Astrocyte (in vitro differentiated cells and primary cell): Measurements from ENCODE around the gene TIMP2. TPM values are rescaled to one million over a fixed set of nuclear protein-coding genes. Genes with fewer than 3 reads are reported as not detected.

Source experiments
- DNase-seq: peaks from one replicate; pipeline ENCODE4 v3.0.0-alpha.2; 2010; ENCODE audit warnings: low read depth
- FAIRE-seq: peaks from 2 replicates; lab custom pipeline; 2011; peaks lifted over from hg19 to GRCh38; lab: Jason Lieb, UNC
- H2AFZ ChIP-seq: 2 replicates; pipeline ENCODE4 v1.6.0; 2012; ENCODE audit warnings: low read depth, low read length, inconsistent platforms
- H3K27ac ChIP-seq: 2 replicates; pipeline ENCODE4 v1.5.1; 2011; ENCODE audit warnings: low read depth, low read length, inconsistent platforms
- H3K27me3 ChIP-seq: 2 replicates; pipeline ENCODE4 v1.6.0; 2011; ENCODE audit warnings: low read length, inconsistent platforms; ENCODE audit not compliant: insufficient read depth
- H3K36me3 ChIP-seq: 2 replicates; pipeline ENCODE4 v1.5.1; 2011; ENCODE audit warnings: low read length, inconsistent platforms; ENCODE audit not compliant: insufficient read depth
- H3K4me1 ChIP-seq: 2 replicates; pipeline ENCODE4 v1.5.1; 2011; ENCODE audit warnings: low read length, inconsistent platforms; ENCODE audit not compliant: insufficient read depth
- H3K4me2 ChIP-seq: 2 replicates; pipeline ENCODE4 v1.6.0; 2012; ENCODE audit warnings: low read length, inconsistent platforms
- H3K4me3 ChIP-seq: 2 replicates; pipeline ENCODE4 v1.5.1; 2011; ENCODE audit warnings: low read depth, mild to moderate bottlenecking, low read length, inconsistent platforms; ENCODE audit not compliant: insufficient read depth
- H3K79me2 ChIP-seq: 2 replicates; pipeline ENCODE4 v1.6.0; 2012; ENCODE audit warnings: mild to moderate bottlenecking, low read length, inconsistent platforms; ENCODE audit not compliant: insufficient read depth
- H3K9ac ChIP-seq: 2 replicates; pipeline ENCODE4 v1.6.0; 2012; ENCODE audit warnings: mild to moderate bottlenecking, low read length, inconsistent platforms
- H3K9me3 ChIP-seq: 2 replicates; pipeline ENCODE4 v1.5.1; 2012; ENCODE audit warnings: low read depth, mild to moderate bottlenecking, low read length, inconsistent platforms; ENCODE audit not compliant: insufficient read depth
- H4K20me1 ChIP-seq: 2 replicates; pipeline ENCODE4 v1.6.0; 2012; ENCODE audit warnings: low read length, inconsistent platforms; ENCODE audit not compliant: insufficient read depth
- H3K27ac Mint-ChIP-seq: one replicate; pipeline ENCODE4 v1.8.0; 2021; ENCODE audit warnings: mild to moderate bottlenecking, mixed read lengths; ENCODE audit not compliant: unreplicated experiment
- H3K27me3 Mint-ChIP-seq: one replicate; pipeline ENCODE4 v1.8.0; 2021; ENCODE audit warnings: low read depth, mixed read lengths; ENCODE audit not compliant: unreplicated experiment
- H3K36me3 Mint-ChIP-seq: one replicate; pipeline ENCODE4 v1.8.0; 2021; ENCODE audit warnings: low read depth, mixed read lengths; ENCODE audit not compliant: unreplicated experiment
- H3K4me1 Mint-ChIP-seq: one replicate; pipeline ENCODE4 v1.8.0; 2021; ENCODE audit warnings: low read depth, mixed read lengths; ENCODE audit not compliant: unreplicated experiment
- H3K4me3 Mint-ChIP-seq: one replicate; pipeline ENCODE4 v1.8.0; 2021; ENCODE audit warnings: mild to moderate bottlenecking, moderate library complexity, mixed read lengths; ENCODE audit not compliant: unreplicated experiment
- H3K9me3 Mint-ChIP-seq: one replicate; pipeline ENCODE4 v1.8.0; 2021; ENCODE audit warnings: mild to moderate bottlenecking, mixed read lengths; ENCODE audit not compliant: unreplicated experiment
- EZH2 ChIP-seq: IDR thresholded peaks from 2 replicates; pipeline ENCODE4 v1.6.1; 2012; ENCODE audit warnings: mild to moderate bottlenecking, low read length, inconsistent platforms; ENCODE audit not compliant: insufficient read depth
- total RNA-seq: library from RNA; stranded (reverse); gene quantifications from 2 replicates; pipeline ENCODE4 v1.2.1, GENCODE V29; 2021
- TF ChIP-seq, protein P1 (sequence below): IDR thresholded peaks from 2 replicates; pipeline ENCODE4 v1.5.1; 2011; ENCODE audit warnings: low read depth, mild to moderate bottlenecking, inconsistent platforms, low read length, moderate library complexity; ENCODE audit not compliant: insufficient read depth

The TIMP2 gene
- total RNA-seq, 1 donor from 2014 or later, result 184 TPM

DNA sequence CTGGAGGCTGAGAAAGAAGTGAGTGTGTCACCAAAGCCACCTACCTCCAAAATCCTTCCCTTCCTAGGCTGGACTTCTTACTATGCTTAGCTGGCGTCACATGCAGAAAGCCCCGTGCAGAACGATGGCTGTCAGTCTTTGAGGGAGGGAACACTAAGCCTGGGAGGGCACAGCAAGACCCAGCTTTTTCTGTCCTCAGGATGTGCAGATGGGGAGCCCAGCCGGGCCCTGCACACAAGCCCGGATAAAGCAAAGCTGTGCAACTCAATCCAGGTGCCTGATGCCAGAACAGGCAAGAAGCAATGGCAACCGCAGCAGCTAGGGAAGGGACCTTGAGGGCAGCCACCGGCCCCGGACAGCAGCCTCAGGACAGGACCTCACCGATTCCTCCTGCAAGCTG is 70.7 kb downstream of the TIMP2 start:
- Histone ChIP-seq H3K9me3 (no peaks in the 10 kb centered on the region), H3K4me2 (no peak overlapping the region), H2AFZ (no peak overlapping the region), H3K4me1 (no peaks in the 10 kb centered on the region), H3K36me3 (peaks cover 36% of the 10 kb centered on the region), H4K20me1 (peaks cover 13% of the 10 kb centered on the region), H3K27ac (no peak overlapping the region), H3K9ac (no peak overlapping the region), H3K4me3 (no peak overlapping the region), H3K79me2 (no peaks in the 10 kb centered on the region), H3K27me3 (no peaks in the 10 kb centered on the region)
- DNase-seq (no peak), FAIRE-seq (no peak)
- no peaks in the 10 kb centered on the region for H3K4me1 Mint-ChIP-seq
- H3K27me3 Mint-ChIP-seq, result no peaks in the 10 kb centered on the region
- H3K27ac Mint-ChIP-seq, result no peak overlapping the region
- TF ChIP-seq, protein P1, sequence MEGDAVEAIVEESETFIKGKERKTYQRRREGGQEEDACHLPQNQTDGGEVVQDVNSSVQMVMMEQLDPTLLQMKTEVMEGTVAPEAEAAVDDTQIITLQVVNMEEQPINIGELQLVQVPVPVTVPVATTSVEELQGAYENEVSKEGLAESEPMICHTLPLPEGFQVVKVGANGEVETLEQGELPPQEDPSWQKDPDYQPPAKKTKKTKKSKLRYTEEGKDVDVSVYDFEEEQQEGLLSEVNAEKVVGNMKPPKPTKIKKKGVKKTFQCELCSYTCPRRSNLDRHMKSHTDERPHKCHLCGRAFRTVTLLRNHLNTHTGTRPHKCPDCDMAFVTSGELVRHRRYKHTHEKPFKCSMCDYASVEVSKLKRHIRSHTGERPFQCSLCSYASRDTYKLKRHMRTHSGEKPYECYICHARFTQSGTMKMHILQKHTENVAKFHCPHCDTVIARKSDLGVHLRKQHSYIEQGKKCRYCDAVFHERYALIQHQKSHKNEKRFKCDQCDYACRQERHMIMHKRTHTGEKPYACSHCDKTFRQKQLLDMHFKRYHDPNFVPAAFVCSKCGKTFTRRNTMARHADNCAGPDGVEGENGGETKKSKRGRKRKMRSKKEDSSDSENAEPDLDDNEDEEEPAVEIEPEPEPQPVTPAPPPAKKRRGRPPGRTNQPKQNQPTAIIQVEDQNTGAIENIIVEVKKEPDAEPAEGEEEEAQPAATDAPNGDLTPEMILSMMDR, result no peak
- no peak for TF ChIP-seq EZH2
- peaks cover 2% of the 10 kb centered on the region for H3K36me3 Mint-ChIP-seq
- H3K9me3 Mint-ChIP-seq, result no peaks in the 10 kb centered on the region
- no peak overlapping the region for H3K4me3 Mint-ChIP-seq

DNA sequence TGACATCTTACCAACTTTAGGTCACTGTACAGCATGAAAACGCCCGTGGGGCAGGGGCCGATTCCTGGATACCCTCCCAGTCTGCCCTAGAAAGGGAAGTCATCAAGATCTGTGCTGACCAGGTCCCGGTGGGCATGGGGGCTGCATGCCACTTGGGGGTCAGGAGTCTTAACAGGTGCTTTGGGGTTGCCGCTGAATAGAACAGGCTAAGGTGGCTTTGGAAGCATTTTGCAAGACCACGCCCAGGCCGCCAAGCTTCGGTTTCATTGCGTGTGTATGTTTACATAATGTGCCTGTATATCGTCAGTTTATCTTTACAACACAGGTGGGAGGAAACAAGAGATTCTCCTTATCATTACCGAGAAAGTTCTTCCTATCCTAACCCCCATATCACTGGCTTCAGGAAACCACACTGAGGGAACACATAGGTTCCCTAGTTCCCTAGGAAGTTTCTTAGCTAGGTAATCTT is 71.2 kb downstream of the TIMP2 start:
- H3K27ac Mint-ChIP-seq, result no peak overlapping the region
- TF ChIP-seq, protein P1, result no peak
- TF ChIP-seq EZH2, result no peak

DNA sequence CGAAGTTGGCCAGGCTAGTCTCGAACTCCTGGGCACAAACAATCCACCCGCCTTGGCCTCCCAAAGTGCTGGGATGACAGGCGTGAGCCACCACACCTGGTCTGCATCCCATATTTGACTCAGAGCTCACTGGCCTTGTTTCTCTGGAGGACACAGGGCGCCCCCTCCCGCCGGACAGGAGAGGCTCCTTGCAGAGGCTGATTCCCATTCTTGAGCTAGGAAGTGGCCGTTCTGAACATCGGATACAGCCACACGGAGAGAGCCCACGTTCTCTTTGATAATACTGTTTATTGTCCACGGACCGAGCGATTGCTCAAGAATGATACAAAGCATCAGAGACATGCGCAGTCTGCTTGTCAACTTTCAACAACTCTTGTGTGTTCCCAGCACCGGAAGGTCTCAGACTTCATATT is 72.5 kb downstream of the TIMP2 start:
- H3K4me1 Mint-ChIP-seq, result no peaks in the 10 kb centered on the region
- no peak overlapping the region for H3K27ac Mint-ChIP-seq
- no peak overlapping the region for H2AFZ ChIP-seq
- H3K36me3 Mint-ChIP-seq, result peaks cover 2% of the 10 kb centered on the region
- no peaks in the 10 kb centered on the region for H3K9me3 Mint-ChIP-seq
- no peaks in the 10 kb centered on the region for H3K27me3 ChIP-seq
- H3K27ac ChIP-seq, result no peak overlapping the region
- FAIRE-seq, result no peak
- TF ChIP-seq, protein P1, result no peak
- no peak for TF ChIP-seq EZH2
- H3K4me1 ChIP-seq, result no peaks in the 10 kb centered on the region
- H3K27me3 Mint-ChIP-seq, result no peaks in the 10 kb centered on the region
- no peaks in the 10 kb centered on the region for H3K79me2 ChIP-seq
- no peak overlapping the region for H3K4me2 ChIP-seq
- no peak for DNase-seq
- no peak overlapping the region for H3K9ac ChIP-seq
- H3K4me3 ChIP-seq, result no peak overlapping the region
- peaks cover 36% of the 10 kb centered on the region for H3K36me3 ChIP-seq
- H4K20me1 ChIP-seq, result peaks cover 13% of the 10 kb centered on the region
- H3K9me3 ChIP-seq, result no peaks in the 10 kb centered on the region
- H3K4me3 Mint-ChIP-seq, result no peak overlapping the region

More for the DNA sequence above, 71.2 kb downstream of the TIMP2 start:
- no peaks in the 10 kb centered on the region for H3K27me3 Mint-ChIP-seq
- peaks cover 36% of the 10 kb centered on the region for H3K36me3 ChIP-seq
- no peaks in the 10 kb centered on the region for H3K79me2 ChIP-seq
- FAIRE-seq (no peak), DNase-seq (no peak)
- H3K4me3 ChIP-seq, result no peak overlapping the region
- peaks cover 13% of the 10 kb centered on the region for H4K20me1 ChIP-seq
- no peaks in the 10 kb centered on the region for H3K4me1 Mint-ChIP-seq
- peaks cover 2% of the 10 kb centered on the region for H3K36me3 Mint-ChIP-seq
- H3K4me2 ChIP-seq, result no peak overlapping the region
- no peak overlapping the region for H2AFZ ChIP-seq
- H3K9me3 Mint-ChIP-seq, result no peaks in the 10 kb centered on the region
- H3K9ac ChIP-seq, result no peak overlapping the region
- H3K4me1 ChIP-seq, result no peaks in the 10 kb centered on the region
- no peaks in the 10 kb centered on the region for H3K9me3 ChIP-seq
- no peak overlapping the region for H3K4me3 Mint-ChIP-seq
- H3K27ac ChIP-seq, result no peak overlapping the region
- no peaks in the 10 kb centered on the region for H3K27me3 ChIP-seq
